Measurements from ENCODE around the gene PHLPP1. TPM values are rescaled to one million over a fixed set of nuclear protein-coding genes. Genes with fewer than 3 reads are reported as not detected.

PHLPP1 gene
- polyA plus RNA-seq, 2 of the 4 experiments (the other 2 are of a cell fraction): 6.5 to 12.1 TPM

GRCh38 chr18:62741584-62741983 lies 26.2 kb downstream of the PHLPP1 start (continued):
- TF ChIP-seq ELK1 (IDR thresholded peaks at IDR 0.05; ENCODE audit: low read depth, low read length) (no peak), HDAC2 (IDR thresholded peaks at IDR 0.05) (no peak)

- WGBS (ENCODE audit: missing lambda C conversion rate): 88% methylated on average over 3 of the region's 3 CpGs
- Histone ChIP-seq H3K4me3 (no peak overlapping the region), H3K4me2 (peak overlapping the region; percentile 32), H3K4me1 (peaks cover 41% of the 10 kb centered on the region), H3K27ac (peak overlapping the region in 1 of 2 experiments; percentile 68; a peak in 3 of 6 replicates), H3K9me3 (no peaks in the 10 kb centered on the region)
- ChIA-PET POLR2A (no interaction called here), CTCF (interaction anchor here (1.1 kb wide), 1 partner anchor 28 kb away, joined by 4 read pairs; no protein-coding TSS in a partner anchor)
- ATAC-seq: peak in 1 of 2 experiments; percentile 45; a peak in 3 of 6 replicates
- FAIRE-seq: no peak
- DNase-seq (ENCODE audit: low read depth in 1 of 2, low spot score in 1 of 2): no peak
- TF ChIP-seq HOXB5 (CRISPR knock-in tag; IDR thresholded peaks at IDR 0.05): no peak
- no peak for TF ChIP-seq MAFK (IDR thresholded peaks at IDR 0.05; ENCODE audit: partially characterized antibody)
- TF ChIP-seq POLR2AphosphoS2 (conservative IDR thresholded peaks at IDR 0.05; ENCODE audit: low read length): no peak
- no peak for TF ChIP-seq CHD4 (IDR thresholded peaks at IDR 0.05; ENCODE audit: borderline replicate concordance)
- no peak for TF ChIP-seq NR3C1 (IDR thresholded peaks at IDR 0.05)
Observed at GRCh38 chr18:62744076-62744968, 29.0 kb downstream of the PHLPP1 start.

- DNase-seq (ENCODE audit: low read depth in 1 of 2, low spot score in 1 of 2) (no peak), ATAC-seq (no peak), FAIRE-seq (no peak)
- no peak overlapping the region for H3K27ac ChIP-seq
- ChIA-PET CTCF (interaction anchor here (1.1 kb wide), 1 partner anchor 29 kb away, joined by 4 read pairs; no protein-coding TSS in a partner anchor), POLR2A (no interaction called here)
- no peak overlapping the region for H3K4me2 ChIP-seq
- H3K9me3 ChIP-seq: no peaks in the 10 kb centered on the region
- no peak for TF ChIP-seq RARB (CRISPR knock-in tag; IDR thresholded peaks at IDR 0.05)
- TF ChIP-seq HMGXB4 (CRISPR knock-in tag; IDR thresholded peaks at IDR 0.05; ENCODE audit: borderline replicate concordance): no peak
- TF ChIP-seq RCOR1 (IDR thresholded peaks at IDR 0.05; ENCODE audit: low read depth, low read length): no peak
- TF ChIP-seq HEYL (CRISPR knock-in tag; IDR thresholded peaks at IDR 0.05): no peak
- no peak for TF ChIP-seq MAZ (IDR thresholded peaks at IDR 0.05; ENCODE audit: borderline replicate concordance, low read depth, low read length)
- TF ChIP-seq CEBPB (IDR thresholded peaks at IDR 0.05): no peak
- no peak for TF ChIP-seq CBX2 (IDR thresholded peaks at IDR 0.05; ENCODE audit: borderline replicate concordance, low read depth)
- no peak overlapping the region for H3K4me3 ChIP-seq
- whole genome bisulfite sequencing (ENCODE audit: missing lambda C conversion rate): 77% methylated on average over 3 of the region's 3 CpGs
- peaks cover 36% of the 10 kb centered on the region for H3K4me1 ChIP-seq
Observed at GRCh38 chr18:62745089-62745751, 29.9 kb downstream of the PHLPP1 start.

GRCh38 chr18:62749389-62749788 lies 34.0 kb downstream of the PHLPP1 start:
- no peak for DNase-seq (ENCODE audit: low read depth in 1 of 2, low spot score in 1 of 2)
- Histone ChIP-seq H3K27ac (no peak overlapping the region), H3K9me3 (no peaks in the 10 kb centered on the region), H3K4me3 (no peak overlapping the region), H3K4me1 (peaks cover 33% of the 10 kb centered on the region), H3K4me2 (no peak overlapping the region)
- 84% methylated on average over 6 of the region's 6 CpGs for WGBS (ENCODE audit: missing lambda C conversion rate)
- FAIRE-seq: no peak
- ChIA-PET POLR2A (no interaction called here), CTCF (no interaction called here)
- ATAC-seq: no peak
- no peak for TF ChIP-seq RNF2 (IDR thresholded peaks at IDR 0.05; ENCODE audit: borderline replicate concordance, low read depth)
- TF ChIP-seq CEBPB (IDR thresholded peaks at IDR 0.05): no peak
- TF ChIP-seq FOSL2 (IDR thresholded peaks at IDR 0.05): no peak
- no peak for TF ChIP-seq FOSL2 (CRISPR knock-in tag; IDR thresholded peaks at IDR 0.05)
